Amniotic epithelial cell (primary cell): Measurements from ENCODE around the gene TACR1.
"Not testable (repeated sequence)": the region's sequence is repeated elsewhere in the genome, so short reads cannot be mapped to it uniquely, and the experiment has no call there.

Source experiments
- DNase-seq: peaks from one replicate; pipeline ENCODE4 v3.0.0-alpha.2; 2010; ENCODE audit warnings: low read depth

The TACR1 gene

GRCh38 chr2:75199428-75200011, at the start of gene TACR1:
TACR1 (minus strand) TSS chr2:75199520; CDS start chr2:75198934, 586 bp downstream.
- peak; percentile 38 for DNase-seq

- peak; percentile 41 for DNase-seq
Measured at GRCh38 chr2:75248581-75248980, 49.3 kb upstream of the TACR1 start.

- peak; percentile 2 for DNase-seq
Measured at GRCh38 chr2:75246441-75247167, 47.3 kb upstream of the TACR1 start.

GRCh38 chr2:75243219-75243618, 43.9 kb upstream of the TACR1 start:
- DNase-seq, result no peak

GRCh38 chr2:75241696-75242095, 42.4 kb upstream of the TACR1 start:
- DNase-seq, result peak; percentile 49

GRCh38 chr2:75238670-75239330, 39.5 kb upstream of the TACR1 start:
- DNase-seq, result peak; percentile 77

GRCh38 chr2:75237296-75237695, 38.0 kb upstream of the TACR1 start:
- DNase-seq, result no peak

- DNase-seq, result no peak
Measured at GRCh38 chr2:75233965-75234364, 34.6 kb upstream of the TACR1 start.

- DNase-seq, result no peak
Measured at GRCh38 chr2:75226617-75227016, 27.3 kb upstream of the TACR1 start.

GRCh38 chr2:75226099-75226498, 26.8 kb upstream of the TACR1 start:
- no peak for DNase-seq

- DNase-seq, result no peak
Measured at GRCh38 chr2:75224636-75225094, 25.3 kb upstream of the TACR1 start.

GRCh38 chr2:75222527-75222926, 23.2 kb upstream of the TACR1 start:
- no peak for DNase-seq

GRCh38 chr2:75221862-75222261, 22.5 kb upstream of the TACR1 start:
- peak; percentile 41 for DNase-seq

GRCh38 chr2:75219213-75219612, 19.9 kb upstream of the TACR1 start:
- not testable (repeated sequence) for DNase-seq

GRCh38 chr2:75211266-75211770, 12.0 kb upstream of the TACR1 start:
- no peak for DNase-seq

- no peak for DNase-seq
Measured at GRCh38 chr2:75210409-75210808, 11.1 kb upstream of the TACR1 start.

- DNase-seq, result no peak
Measured at GRCh38 chr2:75208738-75209137, 9.4 kb upstream of the TACR1 start.

GRCh38 chr2:75204833-75205232, 5.5 kb upstream of the TACR1 start:
- no peak for DNase-seq

GRCh38 chr2:75202359-75202758, 3.0 kb upstream of the TACR1 start:
- DNase-seq, result no peak

- no peak for DNase-seq
Measured at GRCh38 chr2:75200140-75201096, 1.1 kb upstream of the TACR1 start.

- no peak for DNase-seq
Measured at GRCh38 chr2:75195076-75195691, 4.1 kb downstream of the TACR1 start.
